PC-9 (cell line): ENCODE results near the gene FADS6.

Experiments
- CTCF ChIP-seq: fragments of 200-600 bp; sonication (generic); conservative IDR thresholded peaks from 2 replicates; pipeline ENCODE4 v1.6.1; 2017; ENCODE audit warnings: mixed run types, antibody characterized with exemption, mild to moderate bottlenecking, moderate library complexity
- EZH2 ChIP-seq: fragments of 200-600 bp; sonication (generic); IDR thresholded peaks from 2 replicates; pipeline ENCODE4 v1.8.0; 2017; ENCODE audit warnings: antibody characterized with exemption, low read depth

GRCh38 chr17:74874615-74875037 is 18.8 kb downstream of the FADS6 start:
- no peak for TF ChIP-seq CTCF
- no peak for TF ChIP-seq EZH2
